Activated CD4-positive, alpha-beta memory T cell treated with anti-CD3 and anti-CD28 coated beads for 36 hours (primary cell): ENCODE measurements around the gene ELL2. TPM values are rescaled to one million over a fixed set of nuclear protein-coding genes. Genes with fewer than 3 reads are reported as not detected.

Experiments used
- CTCF ChIA-PET: fragments of 350-600 bp; sonication (Branson Sonifier 250); formaldehyde crosslinking; loops from one replicate; lab custom pipeline; 2021; ENCODE audit warnings: antibody characterized with exemption, inconsistent platforms; lab: Charles Lee
- POLR2A ChIA-PET: fragments of 350-600 bp; sonication (Branson Sonifier 250); formaldehyde crosslinking; loops from one replicate; lab custom pipeline; 2021; ENCODE audit warnings: antibody characterized with exemption; lab: Charles Lee
- DNase-seq: peaks from one replicate; pipeline ENCODE4 v3.0.0-alpha.2; 2020
- H3K27ac Mint-ChIP-seq: one replicate; pipeline ENCODE4 v1.8.0; 2021; ENCODE audit warnings: mixed read lengths
- H3K27me3 Mint-ChIP-seq: one replicate; pipeline ENCODE4 v1.8.0; 2021; ENCODE audit warnings: mixed read lengths
- H3K36me3 Mint-ChIP-seq: one replicate; pipeline ENCODE4 v1.8.0; 2021; ENCODE audit warnings: mixed read lengths
- H3K4me1 Mint-ChIP-seq: one replicate; pipeline ENCODE4 v1.8.0; 2021; ENCODE audit warnings: low read depth, mixed read lengths
- H3K4me3 Mint-ChIP-seq: one replicate; pipeline ENCODE4 v1.8.0; 2021; ENCODE audit warnings: mild to moderate bottlenecking, mixed read lengths
- H3K9me3 Mint-ChIP-seq: one replicate; pipeline ENCODE4 v1.8.0; 2021; ENCODE audit warnings: mixed read lengths
- intact Hi-C: fragments of 100-400 bp; cut with micrococcal nuclease; formaldehyde crosslinking; loops from one replicate; pipeline ENCODE4 v1.15.1; 2023
- total RNA-seq, 2 experiments: library from RNA; stranded (reverse); gene quantifications; one replicate each; pipeline ENCODE4 v1.2.3, GENCODE V29; 2021

The ELL2 gene
- total RNA-seq, 2 experiments from 2014 or later, result 127 to 132 TPM

GRCh38 chr5:95993776-95994175 is 32.1 kb upstream of the ELL2 start:
- Mint-ChIP-seq H3K9me3 (no peaks in the 10 kb centered on the region), H3K27me3 (peaks cover 9% of the 10 kb centered on the region), H3K4me3 (no peak overlapping the region), H3K4me1 (peaks cover 8% of the 10 kb centered on the region), H3K36me3 (no peaks in the 10 kb centered on the region), H3K27ac (no peak overlapping the region)
- POLR2A ChIA-PET, result no interaction called here
- intact Hi-C loops, result no loop called here
- DNase-seq, result no peak
- CTCF ChIA-PET, result no interaction called here

GRCh38 chr5:95993266-95993665 is 31.6 kb upstream of the ELL2 start:
- Mint-ChIP-seq H3K36me3 (no peaks in the 10 kb centered on the region), H3K27ac (no peak overlapping the region), H3K4me1 (peaks cover 8% of the 10 kb centered on the region), H3K9me3 (no peaks in the 10 kb centered on the region), H3K27me3 (peaks cover 7% of the 10 kb centered on the region), H3K4me3 (no peak overlapping the region)
- ChIA-PET POLR2A (no interaction called here), CTCF (no interaction called here)
- DNase-seq, result no peak
- intact Hi-C loops, result no loop called here

GRCh38 chr5:95989283-95990048 is 27.8 kb upstream of the ELL2 start:
- ChIA-PET POLR2A (no interaction called here), CTCF (no interaction called here)
- no peaks in the 10 kb centered on the region for H3K4me1 Mint-ChIP-seq
- H3K27me3 Mint-ChIP-seq, result peaks cover 6% of the 10 kb centered on the region
- intact Hi-C loops, result no loop called here
- H3K4me3 Mint-ChIP-seq, result no peak overlapping the region
- DNase-seq, result no peak
- H3K36me3 Mint-ChIP-seq, result no peaks in the 10 kb centered on the region
- no peaks in the 10 kb centered on the region for H3K9me3 Mint-ChIP-seq
- no peak overlapping the region for H3K27ac Mint-ChIP-seq

GRCh38 chr5:95988877-95989276 is 27.2 kb upstream of the ELL2 start:
- Mint-ChIP-seq H3K27ac (no peak overlapping the region), H3K36me3 (no peaks in the 10 kb centered on the region), H3K4me1 (no peaks in the 10 kb centered on the region), H3K9me3 (no peaks in the 10 kb centered on the region), H3K4me3 (no peak overlapping the region), H3K27me3 (peaks cover 6% of the 10 kb centered on the region)
- POLR2A ChIA-PET, result no interaction called here
- CTCF ChIA-PET, result interaction anchor here (0.6 to 1.0 kb wide), 2 partner anchors 111 to 613 kb away, joined by 3 read pairs; no protein-coding TSS in a partner anchor
- intact Hi-C loops, result no loop called here
- no peak for DNase-seq

GRCh38 chr5:95988094-95988493 is 26.4 kb upstream of the ELL2 start:
- DNase-seq, result no peak
- Mint-ChIP-seq H3K27me3 (peaks cover 2% of the 10 kb centered on the region), H3K4me1 (no peaks in the 10 kb centered on the region), H3K36me3 (no peaks in the 10 kb centered on the region), H3K9me3 (no peaks in the 10 kb centered on the region), H3K4me3 (no peak overlapping the region), H3K27ac (no peak overlapping the region)
- CTCF ChIA-PET, result interaction anchor here (0.6 to 2.2 kb wide), 3 partner anchors 14 to 614 kb away, joined by 3 to 7 read pairs (median 3); no protein-coding TSS in a partner anchor
- intact Hi-C loops, result no loop called here
- POLR2A ChIA-PET, result no interaction called here

- Mint-ChIP-seq H3K4me3 (no peak overlapping the region), H3K4me1 (no peaks in the 10 kb centered on the region), H3K27me3 (no peaks in the 10 kb centered on the region), H3K36me3 (no peaks in the 10 kb centered on the region), H3K27ac (no peak overlapping the region), H3K9me3 (no peaks in the 10 kb centered on the region)
- ChIA-PET POLR2A (interaction anchor here (0.9 kb wide), 1 partner anchor 9 kb away, joined by 3 read pairs; no protein-coding TSS in a partner anchor), CTCF (interaction anchor here (1.2 to 2.2 kb wide), 2 partner anchors 13 to 349 kb away, joined by 6 to 7 read pairs; no protein-coding TSS in a partner anchor)
- intact Hi-C loops, result no loop called here
- DNase-seq, result no peak
Observed at GRCh38 chr5:95986937-95987520, 25.4 kb upstream of the ELL2 start.

GRCh38 chr5:95986001-95986400 is 24.4 kb upstream of the ELL2 start:
- CTCF ChIA-PET, result interaction anchor here (1.2 to 2.2 kb wide), 2 partner anchors 12 to 350 kb away, joined by 6 to 7 read pairs; no protein-coding TSS in a partner anchor
- intact Hi-C loops, result no loop called here

GRCh38 chr5:95985249-95985648 is 23.6 kb upstream of the ELL2 start:
- H3K27ac Mint-ChIP-seq, result no peak overlapping the region
- H3K4me1 Mint-ChIP-seq, result no peaks in the 10 kb centered on the region
- no peaks in the 10 kb centered on the region for H3K9me3 Mint-ChIP-seq
- no peaks in the 10 kb centered on the region for H3K36me3 Mint-ChIP-seq
- CTCF ChIA-PET, result interaction anchor here (1.3 kb wide), 1 partner anchor 24 kb away, joined by 3 read pairs; the partner anchor contains the start of gene ELL2
- POLR2A ChIA-PET, result no interaction called here
- DNase-seq, result no peak
- no peaks in the 10 kb centered on the region for H3K27me3 Mint-ChIP-seq
- no peak overlapping the region for H3K4me3 Mint-ChIP-seq
- intact Hi-C loops, result no loop called here

More at GRCh38 chr5:95986001-95986400, 24.4 kb upstream of the ELL2 start:
- no peaks in the 10 kb centered on the region for H3K9me3 Mint-ChIP-seq
- H3K36me3 Mint-ChIP-seq, result no peaks in the 10 kb centered on the region
- no peak overlapping the region for H3K4me3 Mint-ChIP-seq
- no peak for DNase-seq
- POLR2A ChIA-PET, result interaction anchor here (0.6 to 0.9 kb wide), 2 partner anchors 8 to 38 kb away, joined by 3 read pairs; no protein-coding TSS in a partner anchor
- H3K27me3 Mint-ChIP-seq, result no peaks in the 10 kb centered on the region
- H3K4me1 Mint-ChIP-seq, result no peaks in the 10 kb centered on the region
- no peak overlapping the region for H3K27ac Mint-ChIP-seq

GRCh38 chr5:95984287-95984938 is 22.8 kb upstream of the ELL2 start:
- ChIA-PET CTCF (interaction anchor here (1.3 kb wide), 1 partner anchor 23 kb away, joined by 3 read pairs; the partner anchor contains the start of gene ELL2), POLR2A (no interaction called here)
- no peaks in the 10 kb centered on the region for H3K27me3 Mint-ChIP-seq
- no peaks in the 10 kb centered on the region for H3K36me3 Mint-ChIP-seq
- H3K27ac Mint-ChIP-seq, result no peak overlapping the region
- no peaks in the 10 kb centered on the region for H3K9me3 Mint-ChIP-seq
- intact Hi-C loops, result no loop called here
- no peak overlapping the region for H3K4me3 Mint-ChIP-seq
- DNase-seq, result no peak
- H3K4me1 Mint-ChIP-seq, result no peaks in the 10 kb centered on the region

- Mint-ChIP-seq H3K36me3 (no peaks in the 10 kb centered on the region), H3K4me3 (no peak overlapping the region), H3K9me3 (no peaks in the 10 kb centered on the region), H3K4me1 (no peaks in the 10 kb centered on the region), H3K27ac (no peak overlapping the region), H3K27me3 (no peaks in the 10 kb centered on the region)
- no peak for DNase-seq
- POLR2A ChIA-PET, result no interaction called here
- CTCF ChIA-PET, result no interaction called here
- intact Hi-C loops, result no loop called here
Observed at GRCh38 chr5:95983509-95983908, 21.9 kb upstream of the ELL2 start.

- Mint-ChIP-seq H3K36me3 (no peaks in the 10 kb centered on the region), H3K27ac (no peak overlapping the region), H3K27me3 (no peaks in the 10 kb centered on the region), H3K4me1 (no peaks in the 10 kb centered on the region), H3K9me3 (no peaks in the 10 kb centered on the region), H3K4me3 (no peak overlapping the region)
- no peak for DNase-seq
- intact Hi-C loops, result no loop called here
- POLR2A ChIA-PET, result no interaction called here
- CTCF ChIA-PET, result no interaction called here
Observed at GRCh38 chr5:95983080-95983479, 21.4 kb upstream of the ELL2 start.

- H3K36me3 Mint-ChIP-seq, result no peaks in the 10 kb centered on the region
- H3K27ac Mint-ChIP-seq, result no peak overlapping the region
- no peak for DNase-seq
- ChIA-PET POLR2A (no interaction called here), CTCF (interaction anchor here (0.7 kb wide), 1 partner anchor 15 kb away, joined by 3 read pairs; no protein-coding TSS in a partner anchor)
- intact Hi-C loops, result no loop called here
- H3K4me3 Mint-ChIP-seq, result no peak overlapping the region
- H3K9me3 Mint-ChIP-seq, result peaks cover 4% of the 10 kb centered on the region
- H3K27me3 Mint-ChIP-seq, result peaks cover 1% of the 10 kb centered on the region
- peaks cover 3% of the 10 kb centered on the region for H3K4me1 Mint-ChIP-seq
Observed at GRCh38 chr5:95976606-95977005, 15.0 kb upstream of the ELL2 start.
